Nephron progenitor cell (in vitro differentiated cells): Measurements from ENCODE around the gene SLC16A8.

Source experiments
- DNase-seq: peaks from one replicate; pipeline ENCODE4 v3.0.0; 2021
- H3K27ac Mint-ChIP-seq: 2 replicates; pipeline ENCODE4 v1.8.0; 2021; ENCODE audit warnings: mild to moderate bottlenecking, moderate library complexity, mixed read lengths
- H3K27me3 Mint-ChIP-seq: 2 replicates; pipeline ENCODE4 v1.8.0; 2021; ENCODE audit warnings: mild to moderate bottlenecking, low read depth, mixed read lengths; ENCODE audit not compliant: poor library complexity
- H3K36me3 Mint-ChIP-seq: 2 replicates; pipeline ENCODE4 v1.8.0; 2021; ENCODE audit warnings: low read depth, mixed read lengths
- H3K4me1 Mint-ChIP-seq: 2 replicates; pipeline ENCODE4 v1.8.0; 2021; ENCODE audit warnings: mixed read lengths
- H3K4me3 Mint-ChIP-seq: 2 replicates; pipeline ENCODE4 v1.8.0; 2021; ENCODE audit warnings: mild to moderate bottlenecking, moderate library complexity, mixed read lengths
- H3K9me3 Mint-ChIP-seq: 2 replicates; pipeline ENCODE4 v1.8.0; 2021; ENCODE audit warnings: mild to moderate bottlenecking, moderate library complexity, mixed read lengths
- CTCF ChIP-seq: fragments of 200-600 bp; sonication (generic); IDR thresholded peaks from 2 replicates; pipeline ENCODE4 v1.5.0; 2021; ENCODE audit warnings: antibody characterized with exemption

Gene SLC16A8

GRCh38 chr22:38085501-38085900, 1.5 kb upstream of the SLC16A8 start:
- H3K9me3 Mint-ChIP-seq, result no peaks in the 10 kb centered on the region
- no peak overlapping the region for H3K27ac Mint-ChIP-seq
- peaks cover 25% of the 10 kb centered on the region for H3K27me3 Mint-ChIP-seq
- no peak for DNase-seq
- H3K4me3 Mint-ChIP-seq, result no peak overlapping the region
- no peak for TF ChIP-seq CTCF
- no peaks in the 10 kb centered on the region for H3K36me3 Mint-ChIP-seq
- H3K4me1 Mint-ChIP-seq, result peaks cover 16% of the 10 kb centered on the region

GRCh38 chr22:38085056-38085455, 1.1 kb upstream of the SLC16A8 start:
- Mint-ChIP-seq H3K4me3 (no peak overlapping the region), H3K36me3 (no peaks in the 10 kb centered on the region), H3K27me3 (peaks cover 29% of the 10 kb centered on the region), H3K4me1 (peaks cover 16% of the 10 kb centered on the region), H3K27ac (no peak overlapping the region), H3K9me3 (no peaks in the 10 kb centered on the region)
- no peak for TF ChIP-seq CTCF
- DNase-seq, result no peak

DNA sequence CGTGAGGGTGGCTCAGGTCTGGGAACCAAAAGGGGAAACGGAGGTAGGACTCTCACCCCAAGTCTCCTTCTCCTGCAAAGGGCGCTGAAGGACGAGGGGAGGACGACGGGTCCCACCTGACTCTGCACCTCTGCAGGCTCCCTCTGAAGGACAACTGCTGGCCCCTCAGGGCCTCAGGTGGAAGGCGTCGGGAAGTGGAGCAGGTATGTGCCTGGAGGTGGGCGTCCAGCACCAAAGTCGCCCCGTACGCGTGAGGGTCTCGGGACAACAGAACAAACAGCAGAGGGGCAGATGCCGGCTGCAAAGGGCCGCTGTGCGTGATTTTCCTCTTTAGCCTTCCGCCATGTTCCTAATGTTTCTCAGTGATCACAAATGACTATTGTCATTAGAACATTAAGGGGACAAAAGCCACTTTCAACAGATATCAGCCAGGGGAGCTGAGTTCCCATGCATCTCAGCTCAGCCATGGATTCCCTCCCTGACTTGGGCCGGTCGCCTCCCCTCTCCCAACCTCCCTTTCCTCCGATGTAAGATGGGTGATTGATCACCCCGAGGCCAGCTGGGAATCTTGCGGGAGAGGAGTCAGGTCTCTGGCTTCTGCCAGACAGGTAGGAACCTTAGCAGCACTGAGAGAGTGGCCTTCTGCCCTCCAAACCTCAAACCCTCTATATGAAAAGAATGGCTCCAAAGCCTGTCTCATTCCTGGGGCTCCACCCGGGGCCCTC, 836 bp downstream of the SLC16A8 start:
- H3K27me3 Mint-ChIP-seq, result peaks cover 33% of the 10 kb centered on the region
- TF ChIP-seq CTCF, result no peak
- H3K36me3 Mint-ChIP-seq, result no peaks in the 10 kb centered on the region
- no peak overlapping the region for H3K27ac Mint-ChIP-seq
- H3K9me3 Mint-ChIP-seq, result no peaks in the 10 kb centered on the region
- H3K4me3 Mint-ChIP-seq, result no peak overlapping the region
- no peak for DNase-seq
- H3K4me1 Mint-ChIP-seq, result peaks cover 16% of the 10 kb centered on the region

DNA sequence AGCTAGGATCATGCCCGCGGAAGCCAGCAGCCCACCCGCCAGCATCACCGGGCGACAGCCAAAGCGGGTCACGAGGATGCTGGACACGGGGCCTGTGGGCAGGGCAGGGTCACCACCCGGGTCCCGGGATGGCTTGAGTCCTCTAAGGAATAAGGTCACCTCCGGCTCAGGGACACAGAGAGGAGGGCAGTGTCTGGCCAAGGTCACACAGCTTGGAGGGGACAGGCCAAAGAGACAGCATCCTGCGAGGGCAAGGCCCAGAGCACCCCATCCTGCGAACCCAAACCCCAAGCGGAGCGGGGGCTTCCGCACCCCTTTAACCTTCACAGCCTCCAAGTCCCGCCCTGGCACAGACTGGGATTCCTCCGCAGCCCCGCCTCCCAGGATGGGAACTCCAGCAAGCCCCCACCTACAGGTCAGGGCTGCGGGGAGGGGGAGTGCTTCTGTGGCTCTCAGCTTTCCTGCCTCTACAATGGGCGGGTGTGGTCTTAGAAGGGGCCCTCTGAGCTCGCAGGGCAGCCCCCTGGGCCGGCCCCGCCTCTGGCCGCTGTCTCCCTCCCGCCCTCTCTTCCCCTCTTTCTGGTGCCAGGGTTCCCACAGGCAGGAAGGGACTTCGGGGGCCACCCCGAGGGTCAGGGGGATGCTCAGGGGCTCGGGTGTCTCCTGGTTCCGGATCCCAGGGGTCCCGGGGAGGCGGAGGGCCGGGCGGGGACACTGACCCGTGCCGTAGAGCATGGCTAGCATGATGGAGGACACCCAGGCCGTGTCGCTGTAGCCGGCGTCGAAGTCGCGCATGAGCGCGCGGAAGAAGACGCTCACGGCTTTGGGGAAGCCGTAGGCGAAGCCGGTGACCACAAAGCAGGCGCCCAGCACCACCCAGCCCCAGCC, 1.8 kb downstream of the SLC16A8 start:
- no peak for DNase-seq
- Mint-ChIP-seq H3K27ac (no peak overlapping the region), H3K4me3 (no peak overlapping the region), H3K4me1 (peaks cover 14% of the 10 kb centered on the region), H3K27me3 (peaks cover 28% of the 10 kb centered on the region), H3K9me3 (no peaks in the 10 kb centered on the region), H3K36me3 (no peaks in the 10 kb centered on the region)
- no peak for TF ChIP-seq CTCF

- no peak overlapping the region for H3K27ac Mint-ChIP-seq
- no peak for TF ChIP-seq CTCF
- H3K4me3 Mint-ChIP-seq, result no peak overlapping the region
- peaks cover 17% of the 10 kb centered on the region for H3K4me1 Mint-ChIP-seq
- H3K27me3 Mint-ChIP-seq, result peaks cover 28% of the 10 kb centered on the region
- DNase-seq, result no peak
- H3K36me3 Mint-ChIP-seq, result no peaks in the 10 kb centered on the region
- no peaks in the 10 kb centered on the region for H3K9me3 Mint-ChIP-seq
Measured at GRCh38 chr22:38081636-38081940, 2.4 kb downstream of the SLC16A8 start.
